RWPE2 (cell line): ENCODE measurements around the gene CTNNAL1.
"Not testable (repeated sequence)": the region's sequence is repeated elsewhere in the genome, so short reads cannot be mapped to it uniquely, and the experiment has no call there.

ENCODE experiments used
- ATAC-seq: fragments of 200-7000 bp; cut with Tn5 transposase; 3 replicates; pipeline ENCODE4 v1.9.1; 2021; ENCODE audit warnings: low read depth
- DNase-seq: peaks from one replicate; pipeline ENCODE4 v3.0.0-alpha.2; 2020; ENCODE audit warnings: low spot score
- H3K27ac ChIP-seq: fragments of 450-650 bp; 2 replicates; pipeline ENCODE4 v1.5.1; 2017; ENCODE audit warnings: mild to moderate bottlenecking; ENCODE audit not compliant: poor library complexity, severe bottlenecking
- H3K27me3 ChIP-seq: fragments of 250-450 bp; sonication (Bioruptor Pico); 2 replicates; pipeline ENCODE4 v1.5.1; 2021; ENCODE audit warnings: mild to moderate bottlenecking, moderate library complexity; ENCODE audit not compliant: insufficient read depth, poor library complexity, severe bottlenecking
- H3K36me3 ChIP-seq: fragments of 250-450 bp; sonication (Bioruptor Pico); 2 replicates; pipeline ENCODE4 v1.5.1; 2020; ENCODE audit warnings: low read depth, mild to moderate bottlenecking, moderate library complexity
- H3K4me1 ChIP-seq: fragments of 250-450 bp; sonication (Bioruptor Pico); 2 replicates; pipeline ENCODE4 v1.5.1; 2021; ENCODE audit warnings: mild to moderate bottlenecking, moderate library complexity; ENCODE audit not compliant: insufficient read depth, poor library complexity, severe bottlenecking
- H3K4me3 ChIP-seq: fragments of 250-450 bp; sonication (Bioruptor Pico); 2 replicates; pipeline ENCODE4 v1.5.1; 2021; ENCODE audit warnings: mild to moderate bottlenecking, moderate library complexity; ENCODE audit not compliant: severe bottlenecking
- H3K9me3 ChIP-seq: fragments of 250-450 bp; sonication (Bioruptor Pico); 2 replicates; pipeline ENCODE4 v1.5.1; 2021; ENCODE audit warnings: mild to moderate bottlenecking, moderate library complexity; ENCODE audit not compliant: severe bottlenecking
- CTCF ChIP-seq: fragments of 450-650 bp; IDR thresholded peaks from one replicate; pipeline ENCODE4 v1.5.1; 2017; ENCODE audit warnings: mild to moderate bottlenecking, moderate library complexity; ENCODE audit not compliant: poor library complexity, severe bottlenecking

The CTNNAL1 gene

GRCh38 chr9:108973895-108974294 is 39.4 kb downstream of the CTNNAL1 start:
- Histone ChIP-seq H3K4me3 (no peak overlapping the region), H3K36me3 (peaks cover 79% of the 10 kb centered on the region), H3K4me1 (no peaks in the 10 kb centered on the region), H3K27ac (no peak overlapping the region), H3K27me3 (no peaks in the 10 kb centered on the region), H3K9me3 (no peaks in the 10 kb centered on the region)
- ATAC-seq = no peak
- no peak for DNase-seq
- no peak for TF ChIP-seq CTCF

- ATAC-seq (no peak), DNase-seq (no peak)
- Histone ChIP-seq H3K4me3 (no peak overlapping the region), H3K36me3 (peaks cover 76% of the 10 kb centered on the region), H3K27me3 (no peaks in the 10 kb centered on the region), H3K9me3 (no peaks in the 10 kb centered on the region), H3K4me1 (no peaks in the 10 kb centered on the region), H3K27ac (no peak overlapping the region)
- no peak for TF ChIP-seq CTCF
Measured at GRCh38 chr9:108972626-108973209, 40.6 kb downstream of the CTNNAL1 start.

GRCh38 chr9:108972186-108972585 is 41.1 kb downstream of the CTNNAL1 start:
- no peak for ATAC-seq

GRCh38 chr9:108971392-108971791 is 41.9 kb downstream of the CTNNAL1 start:
- H3K36me3 ChIP-seq = peaks cover 77% of the 10 kb centered on the region
- DNase-seq = not testable (repeated sequence)

More at GRCh38 chr9:108972186-108972585, 41.1 kb downstream of the CTNNAL1 start:
- TF ChIP-seq CTCF = no peak
- H3K27ac ChIP-seq = no peak overlapping the region
- H3K36me3 ChIP-seq = peaks cover 76% of the 10 kb centered on the region
- H3K27me3 ChIP-seq = no peaks in the 10 kb centered on the region
- no peak overlapping the region for H3K4me3 ChIP-seq
- no peaks in the 10 kb centered on the region for H3K4me1 ChIP-seq
- no peaks in the 10 kb centered on the region for H3K9me3 ChIP-seq
- no peak for DNase-seq

GRCh38 chr9:108967916-108968315 is 45.4 kb downstream of the CTNNAL1 start:
- Histone ChIP-seq H3K36me3 (peaks cover 85% of the 10 kb centered on the region), H3K27ac (no peak overlapping the region), H3K4me3 (no peak overlapping the region), H3K27me3 (no peaks in the 10 kb centered on the region), H3K9me3 (no peaks in the 10 kb centered on the region), H3K4me1 (no peaks in the 10 kb centered on the region)
- no peak for TF ChIP-seq CTCF
- ATAC-seq (no peak), DNase-seq (no peak)

More at GRCh38 chr9:108971392-108971791, 41.9 kb downstream of the CTNNAL1 start:
- H3K27ac ChIP-seq, H3K4me3 ChIP-seq, H3K4me1 ChIP-seq, H3K9me3 ChIP-seq, ATAC-seq, H3K27me3 ChIP-seq: not testable (repeated sequence)
